DND-41 (cell line): ENCODE results near the gene VWA3B.

Experiments used
- EZH2 ChIP-seq: IDR thresholded peaks from 3 replicates; pipeline ENCODE4 v1.6.1; 2012; ENCODE audit warnings: borderline replicate concordance, low read depth, mild to moderate bottlenecking, moderate library complexity, low read length, inconsistent platforms; ENCODE audit not compliant: severe bottlenecking
- TF ChIP-seq, protein P1 (sequence below): IDR thresholded peaks from 2 replicates; pipeline ENCODE4 v1.5.1; 2012; ENCODE audit warnings: borderline replicate concordance, low read length, moderate library complexity, mild to moderate bottlenecking; ENCODE audit not compliant: poor library complexity, severe bottlenecking; ENCODE audit errors: extremely low read depth

DNA sequence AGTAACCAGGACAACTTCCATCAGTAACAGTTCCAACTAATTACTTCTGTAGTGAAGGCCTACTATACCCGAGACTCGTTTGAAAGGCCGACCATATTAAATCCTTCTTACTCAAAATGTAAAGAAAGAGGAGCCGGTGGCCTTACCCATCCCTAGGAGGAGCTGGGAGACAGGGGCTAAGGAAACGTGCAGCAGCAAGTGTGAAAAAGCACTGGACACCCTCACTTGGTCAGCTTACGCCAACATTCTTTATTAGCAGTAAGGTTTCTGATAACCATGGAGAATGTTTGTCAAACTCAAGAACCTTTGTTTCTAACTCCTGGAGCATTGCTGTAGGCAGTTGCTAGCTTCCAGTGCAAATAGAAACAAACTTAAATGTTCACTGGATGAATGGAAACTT is 26.7 kb upstream of the VWA3B start:
- TF ChIP-seq, protein P1, sequence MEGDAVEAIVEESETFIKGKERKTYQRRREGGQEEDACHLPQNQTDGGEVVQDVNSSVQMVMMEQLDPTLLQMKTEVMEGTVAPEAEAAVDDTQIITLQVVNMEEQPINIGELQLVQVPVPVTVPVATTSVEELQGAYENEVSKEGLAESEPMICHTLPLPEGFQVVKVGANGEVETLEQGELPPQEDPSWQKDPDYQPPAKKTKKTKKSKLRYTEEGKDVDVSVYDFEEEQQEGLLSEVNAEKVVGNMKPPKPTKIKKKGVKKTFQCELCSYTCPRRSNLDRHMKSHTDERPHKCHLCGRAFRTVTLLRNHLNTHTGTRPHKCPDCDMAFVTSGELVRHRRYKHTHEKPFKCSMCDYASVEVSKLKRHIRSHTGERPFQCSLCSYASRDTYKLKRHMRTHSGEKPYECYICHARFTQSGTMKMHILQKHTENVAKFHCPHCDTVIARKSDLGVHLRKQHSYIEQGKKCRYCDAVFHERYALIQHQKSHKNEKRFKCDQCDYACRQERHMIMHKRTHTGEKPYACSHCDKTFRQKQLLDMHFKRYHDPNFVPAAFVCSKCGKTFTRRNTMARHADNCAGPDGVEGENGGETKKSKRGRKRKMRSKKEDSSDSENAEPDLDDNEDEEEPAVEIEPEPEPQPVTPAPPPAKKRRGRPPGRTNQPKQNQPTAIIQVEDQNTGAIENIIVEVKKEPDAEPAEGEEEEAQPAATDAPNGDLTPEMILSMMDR: no peak
- TF ChIP-seq EZH2: no peak
